ENCODE data around the gene PTTG1.

The PTTG1 gene

DNA sequence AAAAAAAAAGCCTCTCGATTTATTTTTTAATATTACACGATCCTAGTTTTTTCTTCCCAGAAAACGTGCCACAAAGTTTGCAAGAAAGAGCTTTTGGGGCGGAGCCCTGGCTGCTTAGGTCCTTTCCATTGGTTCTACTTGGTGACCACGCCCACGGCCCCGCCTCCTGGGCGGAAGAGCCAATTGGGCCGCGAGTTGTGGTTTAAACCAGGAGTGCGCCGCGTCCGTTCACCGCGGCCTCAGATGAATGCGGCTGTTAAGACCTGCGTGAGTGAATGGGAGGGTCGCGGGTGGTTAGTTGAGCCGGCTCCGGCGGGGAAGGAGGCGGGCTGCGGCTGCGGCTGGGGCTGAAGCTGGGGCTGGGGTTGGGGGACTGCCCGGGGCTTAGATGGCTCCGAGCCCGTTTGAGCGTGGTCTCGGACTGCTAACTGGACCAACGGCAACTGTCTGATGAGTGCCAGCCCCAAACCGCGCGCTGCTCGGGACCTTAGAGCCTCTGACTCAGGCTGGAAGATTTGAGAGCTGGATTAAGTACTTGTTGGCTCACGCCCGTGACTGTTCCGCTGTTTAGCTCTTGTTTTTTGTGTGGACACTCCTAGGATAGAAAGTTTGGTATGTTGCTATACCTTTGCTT lies at the start of gene PTTG1:
Gene PTTG1, plus strand, starts transcription at position 231 of the 634 bp plus-strand sequence. CDS start 458 bp downstream, outside the sequence.
- Histone ChIP-seq H3K9me3 (no peaks in the 10 kb centered on the region), H3K4me1 (peaks cover 0 to 30% (median 18%) of the 10 kb centered on the region in 4 donors), H3K27me3 (no peaks in the 10 kb centered on the region), H3K4me3 (peak within 1 kb of the TSS; percentile 59 to 71), H3K36me3 (no peaks in the 10 kb centered on the region), H3K27ac (peak within 1 kb of the TSS; percentile 69 to 72)
- intact Hi-C loops (cut with DNase I; ENCODE audit: low total_unique reads): no loop called here
- peak; percentile 97 for DNase-seq
- TF ChIP-seq CTCF (IDR thresholded peaks at IDR 0.05): no peak

DNA sequence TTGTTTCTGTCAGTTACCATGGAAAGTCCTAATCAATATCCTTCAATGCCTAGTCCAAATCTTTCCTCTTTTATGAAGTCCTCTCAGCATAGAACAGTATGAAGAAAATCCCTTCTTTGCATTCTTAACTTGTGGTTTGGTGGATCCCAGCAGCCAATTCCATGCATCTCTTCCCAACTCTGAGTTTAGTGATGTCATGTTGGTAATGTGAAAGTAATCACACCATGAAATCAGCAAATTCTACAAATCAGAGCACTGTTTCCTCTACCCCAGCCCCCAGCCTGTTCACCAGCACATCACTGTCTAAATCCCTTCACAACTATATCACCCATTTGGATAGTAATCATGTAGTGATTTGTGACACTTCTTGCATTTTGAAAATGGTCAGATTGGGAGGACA lies 46.5 kb upstream of the PTTG1 start:
- Histone ChIP-seq H3K27me3 (no peaks in the 10 kb centered on the region), H3K27ac (no peak overlapping the region), H3K36me3 (no peaks in the 10 kb centered on the region), H3K9me3 (no peaks in the 10 kb centered on the region), H3K4me1 (no peaks in the 10 kb centered on the region), H3K4me3 (no peak overlapping the region)
- no peak for TF ChIP-seq CTCF (IDR thresholded peaks at IDR 0.05)
- no peak for DNase-seq
- intact Hi-C loops (cut with DNase I; ENCODE audit: low total_unique reads): no loop called here

- no peak overlapping the region for H3K4me3 ChIP-seq
- no peaks in the 10 kb centered on the region for H3K27me3 ChIP-seq
- H3K9me3 ChIP-seq: no peaks in the 10 kb centered on the region
- H3K4me1 ChIP-seq: no peaks in the 10 kb centered on the region
- no peak overlapping the region for H3K27ac ChIP-seq
- no peaks in the 10 kb centered on the region for H3K36me3 ChIP-seq
- TF ChIP-seq CTCF (IDR thresholded peaks at IDR 0.05): no peak
- intact Hi-C loops (cut with DNase I; ENCODE audit: low total_unique reads): no loop called here
- DNase-seq: no peak
These were observed 46.0 kb upstream of the PTTG1 start for GRCh38 chr5:160375701-160376100.

DNA sequence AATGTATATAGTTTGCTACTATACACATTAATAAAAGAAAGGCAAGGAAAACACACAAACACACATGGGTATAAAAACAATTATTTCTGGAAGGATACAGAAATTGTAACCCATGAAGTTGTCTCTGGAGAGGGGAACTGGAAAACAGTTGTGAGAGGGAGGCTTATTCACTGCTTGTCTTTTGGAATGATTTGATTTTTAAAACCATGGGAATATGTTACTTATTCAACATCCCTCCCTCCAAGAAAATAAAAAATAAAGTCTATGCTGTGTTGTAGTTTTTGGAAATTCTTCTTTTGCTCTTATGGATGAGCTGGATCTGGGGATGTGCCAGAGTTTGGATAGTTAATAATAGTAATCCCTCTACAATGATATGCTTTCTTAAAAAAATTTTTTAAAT lies 45.2 kb upstream of the PTTG1 start:
- Histone ChIP-seq H3K4me3 (no peak overlapping the region), H3K27ac (no peak overlapping the region), H3K27me3 (no peaks in the 10 kb centered on the region), H3K36me3 (no peaks in the 10 kb centered on the region), H3K9me3 (no peaks in the 10 kb centered on the region), H3K4me1 (no peaks in the 10 kb centered on the region)
- DNase-seq: no peak
- intact Hi-C loops (cut with DNase I; ENCODE audit: low total_unique reads): no loop called here
- TF ChIP-seq CTCF (IDR thresholded peaks at IDR 0.05): no peak

DNA sequence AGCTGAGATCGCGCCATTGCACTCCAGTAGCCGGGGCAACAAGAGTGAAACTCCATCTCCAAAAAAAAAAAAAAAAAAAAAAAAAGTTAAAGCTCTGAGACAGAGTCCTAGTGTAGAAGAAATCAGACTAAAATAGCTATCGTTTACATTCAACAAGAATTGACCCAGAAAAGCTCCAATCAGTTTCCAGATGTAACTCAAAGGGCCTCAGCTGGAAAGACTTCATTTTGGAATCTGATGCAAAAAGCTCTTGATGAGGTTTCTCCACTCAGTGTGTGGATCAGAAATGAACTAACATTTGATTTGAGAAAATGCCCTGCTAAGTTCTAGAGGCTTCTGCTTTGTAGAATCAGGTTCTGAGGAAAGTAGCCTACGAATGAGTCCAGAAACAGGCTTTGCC lies 44.0 kb upstream of the PTTG1 start:
- H3K9me3 ChIP-seq: no peaks in the 10 kb centered on the region
- TF ChIP-seq CTCF (IDR thresholded peaks at IDR 0.05): no peak
- H3K4me3 ChIP-seq: no peak overlapping the region
- no peaks in the 10 kb centered on the region for H3K4me1 ChIP-seq
- H3K36me3 ChIP-seq: no peaks in the 10 kb centered on the region
- H3K27me3 ChIP-seq: no peaks in the 10 kb centered on the region
- intact Hi-C loops (cut with DNase I; ENCODE audit: low total_unique reads): no loop called here
- H3K27ac ChIP-seq: no peak overlapping the region
- DNase-seq: no peak

GRCh38 chr5:160378330-160378729 lies 43.3 kb upstream of the PTTG1 start:
- no peaks in the 10 kb centered on the region for H3K9me3 ChIP-seq
- intact Hi-C loops (cut with DNase I; ENCODE audit: low total_unique reads): no loop called here
- no peaks in the 10 kb centered on the region for H3K36me3 ChIP-seq
- no peak for DNase-seq
- H3K4me1 ChIP-seq: no peaks in the 10 kb centered on the region
- TF ChIP-seq CTCF (IDR thresholded peaks at IDR 0.05): no peak
- H3K27ac ChIP-seq: no peak overlapping the region
- H3K27me3 ChIP-seq: no peaks in the 10 kb centered on the region
- no peak overlapping the region for H3K4me3 ChIP-seq

Data from tibial artery (tissue), 4 donors.